ENCODE measurements around the gene SVOP.

SVOP gene

DNA sequence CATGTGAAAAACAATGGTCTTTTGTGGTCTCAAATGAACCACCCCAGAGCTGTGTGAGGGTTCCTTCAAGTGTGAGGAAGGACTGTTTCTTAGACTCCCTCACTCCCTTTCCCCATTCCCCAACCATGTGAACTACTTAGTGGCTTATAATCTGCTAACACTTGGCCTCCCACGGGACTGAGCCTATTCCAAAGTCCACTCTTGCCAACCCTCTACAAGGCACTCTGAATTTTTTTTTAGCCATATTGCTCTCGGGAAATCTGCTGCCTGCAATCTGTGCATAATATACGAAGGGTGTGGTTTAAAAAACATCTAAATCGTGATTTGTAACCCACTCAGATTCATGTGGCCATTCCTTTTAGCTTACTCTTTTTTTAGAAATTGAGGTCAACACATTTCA is 2.6 kb downstream of the SVOP start:
- TF ChIP-seq POLR2AphosphoS5 (IDR thresholded peaks at IDR 0.05; ENCODE audit: low read depth, low read length) (no peak), SIN3A (IDR thresholded peaks at IDR 0.05; ENCODE audit: borderline replicate concordance, insufficient read depth, low read length) (no peak), TAF1 (IDR thresholded peaks at IDR 0.05; ENCODE audit: borderline replicate concordance, insufficient read depth, low read length) (no peak), FOXP2 (optimal IDR thresholded peaks at IDR 0.05; ENCODE audit: borderline replicate concordance, extremely low read depth, extremely low read length, insufficient read depth) (no peak), REST (IDR thresholded peaks at IDR 0.05; ENCODE audit: insufficient read depth in 1 of 2, low read depth in 2 of 2, low read length in 2 of 2) (no peak)

GRCh38 chr12:109016978-109017377 is 3.9 kb downstream of the SVOP start:
- TF ChIP-seq TAF1 (IDR thresholded peaks at IDR 0.05; ENCODE audit: borderline replicate concordance, insufficient read depth, low read length): no peak
- no peak for TF ChIP-seq FOXP2 (optimal IDR thresholded peaks at IDR 0.05; ENCODE audit: borderline replicate concordance, extremely low read depth, extremely low read length, insufficient read depth)
- TF ChIP-seq SIN3A (IDR thresholded peaks at IDR 0.05; ENCODE audit: borderline replicate concordance, insufficient read depth, low read length): no peak
- TF ChIP-seq REST (IDR thresholded peaks at IDR 0.05; ENCODE audit: insufficient read depth in 1 of 2, low read depth in 2 of 2, low read length in 2 of 2): no peak
- TF ChIP-seq POLR2AphosphoS5 (IDR thresholded peaks at IDR 0.05; ENCODE audit: low read depth, low read length): no peak

GRCh38 chr12:109016016-109016415 is 4.9 kb downstream of the SVOP start:
- TF ChIP-seq TAF1 (IDR thresholded peaks at IDR 0.05; ENCODE audit: borderline replicate concordance, insufficient read depth, low read length) (no peak), REST (IDR thresholded peaks at IDR 0.05; ENCODE audit: insufficient read depth in 1 of 2, low read depth in 2 of 2, low read length in 2 of 2) (no peak), FOXP2 (optimal IDR thresholded peaks at IDR 0.05; ENCODE audit: borderline replicate concordance, extremely low read depth, extremely low read length, insufficient read depth) (no peak), POLR2AphosphoS5 (IDR thresholded peaks at IDR 0.05; ENCODE audit: low read depth, low read length) (no peak), SIN3A (IDR thresholded peaks at IDR 0.05; ENCODE audit: borderline replicate concordance, insufficient read depth, low read length) (no peak)

DNA sequence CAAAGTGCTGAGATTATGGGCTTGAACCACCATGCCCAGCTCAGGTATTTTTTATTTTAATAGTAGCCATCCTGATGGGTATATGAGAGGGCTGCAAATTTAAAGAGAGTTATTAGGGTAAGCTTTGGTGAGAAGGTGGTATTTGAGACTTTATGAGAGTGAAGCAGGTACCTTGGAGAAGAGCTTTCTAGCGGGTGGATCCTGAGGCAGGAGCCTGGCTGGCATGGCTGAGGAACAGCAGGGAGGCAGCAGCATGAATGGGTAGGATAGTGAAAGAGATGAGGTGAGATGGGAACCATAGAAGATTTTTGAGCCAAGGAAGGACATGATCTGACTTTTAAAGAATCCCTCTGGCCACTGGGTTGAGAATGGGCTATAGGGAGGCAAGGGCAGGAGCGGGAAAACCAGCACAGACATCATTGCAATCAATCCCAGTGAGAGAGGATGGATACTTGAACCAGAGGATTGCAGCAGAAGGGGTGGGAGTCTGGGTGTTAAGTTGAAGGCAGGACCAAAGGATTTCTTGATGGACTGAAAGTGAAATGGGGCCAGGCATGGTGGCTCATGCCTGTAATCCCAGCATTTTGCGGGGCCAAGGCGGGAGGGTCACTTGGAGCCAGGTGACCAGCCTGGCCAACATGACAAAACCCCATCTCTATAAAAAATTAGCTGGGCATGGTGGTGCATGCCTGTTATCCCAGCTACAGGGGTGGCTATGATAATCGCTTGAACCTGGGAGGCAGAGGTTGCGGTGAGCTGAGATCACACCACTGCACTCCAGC is 5.7 kb downstream of the SVOP start:
- TF ChIP-seq TAF1 (IDR thresholded peaks at IDR 0.05; ENCODE audit: borderline replicate concordance, insufficient read depth, low read length): no peak
- no peak for TF ChIP-seq REST (IDR thresholded peaks at IDR 0.05; ENCODE audit: insufficient read depth in 1 of 2, low read depth in 2 of 2, low read length in 2 of 2)
- TF ChIP-seq POLR2AphosphoS5 (IDR thresholded peaks at IDR 0.05; ENCODE audit: low read depth, low read length): no peak
- TF ChIP-seq FOXP2 (optimal IDR thresholded peaks at IDR 0.05; ENCODE audit: borderline replicate concordance, extremely low read depth, extremely low read length, insufficient read depth): no peak
- TF ChIP-seq SIN3A (IDR thresholded peaks at IDR 0.05; ENCODE audit: borderline replicate concordance, insufficient read depth, low read length): no peak

All from PFSK-1 (cell line).